Activated B cell treated with CpG ODN at 0.5 μM for 24 hours (primary cell): ENCODE measurements around the gene CMC4. TPM values are rescaled to one million over a fixed set of nuclear protein-coding genes. Genes with fewer than 3 reads are reported as not detected.

Experiments
- ATAC-seq: fragments of 200-7000 bp; cut with Tn5 transposase; one replicate; pipeline ENCODE4 v1.10.0; 2021; ENCODE audit warnings: low read depth, mild to moderate bottlenecking, moderate library complexity
- CTCF ChIA-PET: fragments of 350-600 bp; sonication (Branson Sonifier 250); formaldehyde crosslinking; loops from one replicate; lab custom pipeline; 2021; ENCODE audit warnings: antibody characterized with exemption; lab: Charles Lee
- POLR2A ChIA-PET: fragments of 350-600 bp; sonication (Branson Sonifier 250); formaldehyde crosslinking; loops from one replicate; lab custom pipeline; 2021; ENCODE audit warnings: antibody characterized with exemption; lab: Charles Lee
- DNase-seq: peaks from one replicate; pipeline ENCODE4 v3.0.0; 2022
- H3K27ac Mint-ChIP-seq: one replicate; pipeline ENCODE4 v1.8.0; 2020; ENCODE audit warnings: mixed read lengths
- H3K27me3 Mint-ChIP-seq: one replicate; pipeline ENCODE4 v1.8.0; 2021; ENCODE audit warnings: mixed read lengths
- H3K36me3 Mint-ChIP-seq: one replicate; pipeline ENCODE4 v1.8.0; 2021; ENCODE audit warnings: low read depth, mixed read lengths
- H3K4me1 Mint-ChIP-seq: one replicate; pipeline ENCODE4 v1.8.0; 2021; ENCODE audit warnings: mixed read lengths
- H3K4me3 Mint-ChIP-seq: one replicate; pipeline ENCODE4 v1.8.0; 2020; ENCODE audit warnings: mild to moderate bottlenecking, mixed read lengths
- H3K9me3 Mint-ChIP-seq: one replicate; pipeline ENCODE4 v1.8.0; 2020; ENCODE audit warnings: mixed read lengths
- CTCF ChIP-seq: fragments of 200-600 bp; IDR thresholded peaks from one replicate; pipeline ENCODE4 v1.8.0; 2022; ENCODE audit warnings: antibody characterized with exemption, mild to moderate bottlenecking
- intact Hi-C: fragments of 100-400 bp; cut with micrococcal nuclease; formaldehyde crosslinking; loops from one replicate; pipeline ENCODE4 v1.15.1; 2024
- total RNA-seq: library from RNA; stranded (reverse); gene quantifications from 2 replicates; pipeline ENCODE4 v1.2.3, GENCODE V29; 2022

The CMC4 gene
- total RNA-seq, 1 donor from 2014 or later: 5.3 TPM

DNA sequence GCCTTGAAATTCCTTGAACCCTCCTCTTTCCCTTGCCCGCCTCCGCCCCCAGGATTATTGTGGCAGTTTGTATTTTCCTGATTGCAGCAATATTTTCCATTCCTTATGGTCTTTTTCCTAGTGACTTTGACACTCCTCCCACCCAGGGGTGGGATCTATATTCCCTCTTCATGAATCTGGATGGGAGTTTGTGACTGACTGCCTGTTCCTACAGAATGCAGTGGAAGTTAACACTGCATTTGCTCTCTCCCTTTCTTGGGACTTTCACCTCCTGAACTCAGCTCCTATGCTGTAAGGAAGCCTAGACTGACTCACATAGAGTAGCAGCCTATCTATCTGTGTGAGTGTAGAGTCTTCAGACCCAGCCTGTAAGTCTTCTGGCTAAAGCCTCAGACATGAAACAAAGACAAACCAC lies 42.1 kb downstream of the CMC4 start:
- peak overlapping the region; percentile 19 for H3K4me3 Mint-ChIP-seq
- POLR2A ChIA-PET: interaction anchor here (0.7 kb wide), 1 partner anchor 1362 kb away, joined by 3 read pairs; no protein-coding TSS in a partner anchor

GRCh38 chrX:155028129-155028528 lies 42.8 kb downstream of the CMC4 start:
- TF ChIP-seq CTCF: no peak
- no peaks in the 10 kb centered on the region for H3K27me3 Mint-ChIP-seq
- POLR2A ChIA-PET: interaction anchor here (2.0 kb wide), 1 partner anchor 9 kb away, joined by 5 read pairs; no protein-coding TSS in a partner anchor
- H3K36me3 Mint-ChIP-seq: no peaks in the 10 kb centered on the region
- no peak for DNase-seq
- CTCF ChIA-PET: no interaction called here
- H3K27ac Mint-ChIP-seq: no peak overlapping the region
- H3K4me1 Mint-ChIP-seq: peaks cover 21% of the 10 kb centered on the region
- H3K4me3 Mint-ChIP-seq: peak overlapping the region; percentile 87
- ATAC-seq: no peak
- no peaks in the 10 kb centered on the region for H3K9me3 Mint-ChIP-seq
- intact Hi-C loops: loop anchor here (5.0 kb wide), 2 partner anchors 201 to 234 kb away; partner anchors contain the start of gene RAB39B

More for the DNA sequence above, 42.1 kb downstream of the CMC4 start:
- Mint-ChIP-seq H3K9me3 (no peaks in the 10 kb centered on the region), H3K36me3 (no peaks in the 10 kb centered on the region), H3K27me3 (no peaks in the 10 kb centered on the region), H3K4me1 (peaks cover 21% of the 10 kb centered on the region), H3K27ac (peak overlapping the region; percentile 12)
- DNase-seq (no peak), ATAC-seq (no peak)
- CTCF ChIA-PET: no interaction called here
- TF ChIP-seq CTCF: no peak
- intact Hi-C loops: loop anchor here (5.0 kb wide), 2 partner anchors 202 to 233 kb away; partner anchors contain the start of gene RAB39B

DNA sequence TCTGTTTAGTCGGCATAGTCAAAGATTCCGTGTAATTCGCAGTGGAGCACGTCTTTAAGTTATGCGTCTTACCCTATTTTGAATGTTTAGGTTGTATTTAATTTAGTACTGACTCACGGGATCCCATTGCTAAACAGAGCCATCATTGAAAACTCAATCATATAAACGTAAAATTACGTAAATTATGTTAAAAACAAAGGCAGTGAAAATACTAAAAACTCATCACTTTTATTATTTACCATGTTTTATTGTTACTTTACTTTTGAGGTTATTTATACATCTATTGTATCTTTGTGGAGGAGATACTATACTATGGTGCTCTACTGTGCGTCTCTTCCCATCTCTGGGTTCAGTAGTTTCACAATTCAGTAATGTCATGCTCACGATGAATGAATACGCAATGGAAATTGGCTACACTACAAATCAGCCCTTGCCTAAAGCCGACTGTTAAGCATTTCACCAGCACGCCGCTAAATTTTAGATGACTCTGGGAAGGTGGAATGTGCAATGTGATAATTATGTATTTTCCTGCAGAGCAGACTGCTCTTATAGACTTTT lies 43.3 kb downstream of the CMC4 start:
- POLR2A ChIA-PET: interaction anchor here (1.4 to 2.0 kb wide), 6 partner anchors 9 to 188 kb away, joined by 3 to 14 read pairs (median 6); partner anchors contain the start of genes BRCC3 and VBP1
- H3K4me3 Mint-ChIP-seq: peak overlapping the region; percentile 87
- DNase-seq (no peak), ATAC-seq (no peak)
- no peaks in the 10 kb centered on the region for H3K36me3 Mint-ChIP-seq
- intact Hi-C loops: loop anchor here (1.0 to 5.0 kb wide), 4 partner anchors 44 to 235 kb away; partner anchors contain the start of genes BRCC3, CMC4, MTCP1 and RAB39B
- CTCF ChIA-PET: interaction anchor here (1.2 to 1.4 kb wide), 3 partner anchors 28 to 43 kb away, joined by 3 to 6 read pairs (median 4); no protein-coding TSS in a partner anchor
- no peaks in the 10 kb centered on the region for H3K27me3 Mint-ChIP-seq
- peak overlapping the region; percentile 93 for H3K27ac Mint-ChIP-seq
- no peaks in the 10 kb centered on the region for H3K9me3 Mint-ChIP-seq
- TF ChIP-seq CTCF: no peak
- H3K4me1 Mint-ChIP-seq: peaks cover 21% of the 10 kb centered on the region

DNA sequence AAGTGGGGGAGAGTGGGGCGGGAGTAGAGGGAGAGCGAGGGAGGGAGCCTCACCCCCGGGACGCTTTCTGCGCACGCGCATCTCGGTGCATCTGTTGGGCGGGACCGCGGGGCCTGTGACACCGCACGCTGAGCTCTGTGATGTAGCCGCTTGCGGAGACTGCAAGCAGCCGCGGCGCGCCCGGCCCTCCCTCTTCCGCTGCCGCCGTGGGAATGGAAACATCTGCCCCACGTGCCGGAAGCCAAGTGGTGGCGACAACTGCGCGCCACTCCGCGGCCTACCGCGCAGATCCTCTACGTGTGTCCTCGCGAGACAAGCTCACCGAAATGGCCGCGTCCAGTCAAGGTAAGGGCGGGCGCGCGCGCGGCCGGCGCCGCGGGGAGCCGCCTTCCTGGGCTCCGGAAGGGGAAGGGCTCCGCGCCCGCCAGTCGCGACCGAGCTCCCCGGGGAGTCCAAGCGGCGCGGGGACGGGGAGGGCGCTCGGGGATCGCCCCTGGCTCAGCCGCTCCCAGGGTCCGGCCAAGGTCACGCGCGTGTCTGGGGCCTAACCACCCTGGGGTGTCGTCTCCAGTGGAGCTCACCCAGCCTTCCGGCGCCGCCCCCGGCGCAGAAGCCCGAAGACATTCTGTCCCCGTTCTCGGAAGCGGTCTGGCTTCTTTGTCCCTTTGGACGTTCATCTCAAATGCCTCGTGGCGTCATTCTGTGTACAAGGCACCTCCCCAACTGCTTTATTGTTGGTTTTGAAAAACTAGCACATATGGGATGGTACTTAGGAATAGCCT lies 44.0 kb downstream of the CMC4 start, which contains the start of gene FUNDC2:
FUNDC2 (plus strand) TSS at position 118 of the 782 bp plus-strand sequence; CDS start at position 213, 95 bp downstream.
- H3K4me3 Mint-ChIP-seq: peak within 1 kb of the TSS; percentile 87
- no peaks in the 10 kb centered on the region for H3K27me3 Mint-ChIP-seq
- DNase-seq (peak; percentile 83), ATAC-seq (peak; percentile 86)
- ChIA-PET CTCF (interaction anchor here (1.2 to 1.4 kb wide), 3 partner anchors 29 to 43 kb away, joined by 3 to 6 read pairs (median 4); no protein-coding TSS in a partner anchor), POLR2A (interaction anchor here (1.0 to 2.0 kb wide), 7 partner anchors 10 to 189 kb away, joined by 3 to 14 read pairs (median 5); partner anchors contain the start of genes BRCC3 and VBP1)
- intact Hi-C loops: loop anchor here (1.0 to 5.0 kb wide), 6 partner anchors 44 to 854 kb away; partner anchors contain the start of genes BRCC3, CMC4, MTCP1 and RAB39B
- peak within 1 kb of the TSS; percentile 93 for H3K27ac Mint-ChIP-seq
- peaks cover 21% of the 10 kb centered on the region for H3K4me1 Mint-ChIP-seq
- no peak for TF ChIP-seq CTCF
- H3K9me3 Mint-ChIP-seq: no peaks in the 10 kb centered on the region
- H3K36me3 Mint-ChIP-seq: no peaks in the 10 kb centered on the region
